CD14-positive monocyte (primary cell): ENCODE measurements around the gene DLGAP1. TPM values are rescaled to one million over a fixed set of nuclear protein-coding genes. Genes with fewer than 3 reads are reported as not detected.

ENCODE experiments used
- DNase-seq, 3 donors: peaks; one replicate each; pipeline ENCODE4 v3.0.0-alpha.2; 2011 to 2022
- H2AFZ ChIP-seq: 2 replicates; pipeline ENCODE4 v1.6.0; 2012; ENCODE audit warnings: mild to moderate bottlenecking, low read depth, low read length, inconsistent platforms; ENCODE audit not compliant: insufficient read depth, poor library complexity, severe bottlenecking
- H3K27ac ChIP-seq, 2 donors: 1 replicate in 1 of 2; 2 replicates in 1 of 2; pipeline ENCODE4 v1.5.1; 2012 to 2013; ENCODE audit warnings: low read length in 2 of 2, control low read depth in 1 of 2, inconsistent platforms in 1 of 2, low read depth in 1 of 2, mild to moderate bottlenecking in 1 of 2
- H3K27me3 ChIP-seq, 2 donors: one replicate each; pipeline versions ENCODE4 v1.6.0 to v1.6.1; 2011 to 2013; ENCODE audit warnings: low read length in 2 of 2; ENCODE audit not compliant: control insufficient read depth in 2 of 2, insufficient read depth in 2 of 2
- H3K36me3 ChIP-seq, 2 donors: replicated peaks in 1 of 2; 1 replicate in 1 of 2; 2 replicates in 1 of 2; pipeline versions ENCODE4 v1.5.1 to v1.6.1; 2012 to 2013; ENCODE audit warnings: low read length in 2 of 2, control low read depth in 1 of 2, inconsistent platforms in 1 of 2, mild to moderate bottlenecking in 1 of 2; ENCODE audit not compliant: insufficient read depth in 2 of 2, control insufficient read depth in 1 of 2
- H3K4me1 ChIP-seq, 2 donors: 1 replicate in 1 of 2; 2 replicates in 1 of 2; pipeline versions ENCODE4 v1.5.1 to v1.6.1; 2012 to 2013; ENCODE audit warnings: low read length in 2 of 2, control low read depth in 1 of 2, inconsistent platforms in 1 of 2, mild to moderate bottlenecking in 1 of 2, moderate library complexity in 1 of 2; ENCODE audit not compliant: insufficient read depth in 2 of 2, control insufficient read depth in 1 of 2
- H3K4me2 ChIP-seq: replicated peaks from 2 replicates; pipeline ENCODE3; 2012; ENCODE audit warnings: low read length, moderate library complexity, mild to moderate bottlenecking; ENCODE audit not compliant: poor library complexity, severe bottlenecking; ENCODE audit errors: extremely low read depth
- H3K4me3 ChIP-seq, 3 experiments: fragments of 200-600 bp in 1 of 3; sonication (generic) in 1 of 3; replicated peaks in 1 of 3; 1 replicate in 2 of 3; 2 replicates in 1 of 3; pipeline ENCODE4 v1.5.1; 2011 to 2013; ENCODE audit warnings: low read length in 3 of 3, mild to moderate bottlenecking in 3 of 3, control low read depth in 2 of 3, low read depth in 2 of 3, inconsistent platforms in 1 of 3, moderate library complexity in 1 of 3
- H3K79me2 ChIP-seq: 2 replicates; pipeline ENCODE4 v1.6.0; 2012; ENCODE audit warnings: mild to moderate bottlenecking, control low read depth, inconsistent platforms, low read length, moderate library complexity; ENCODE audit not compliant: insufficient read depth
- H3K9ac ChIP-seq: 2 replicates; pipeline ENCODE4 v1.6.0; 2017; ENCODE audit warnings: low read length, mild to moderate bottlenecking; ENCODE audit not compliant: insufficient read depth, poor library complexity, severe bottlenecking
- H3K9me3 ChIP-seq, 2 donors: replicated peaks in 1 of 2; 1 replicate in 1 of 2; 2 replicates in 1 of 2; pipeline versions ENCODE4 v1.5.1 to v1.6.1; 2012 to 2013; ENCODE audit warnings: low read length in 2 of 2, control low read depth in 1 of 2; ENCODE audit not compliant: control insufficient read depth in 1 of 2, insufficient read depth in 1 of 2
- H4K20me1 ChIP-seq: 2 replicates; pipeline ENCODE4 v1.6.0; 2012; ENCODE audit warnings: mild to moderate bottlenecking, low read length, control low read depth, moderate library complexity; ENCODE audit not compliant: insufficient read depth
- H3K27ac Mint-ChIP-seq, 7 donors: one replicate each; pipeline ENCODE4 v1.8.0; 2020; ENCODE audit warnings: mild to moderate bottlenecking in 7 of 7, mixed read lengths in 7 of 7, moderate library complexity in 6 of 7, inconsistent platforms in 2 of 7
- H3K27me3 Mint-ChIP-seq, 3 donors: one replicate each; pipeline ENCODE4 v1.8.0; 2021 to 2022; ENCODE audit warnings: low read depth in 3 of 3, mild to moderate bottlenecking in 3 of 3, mixed read lengths in 3 of 3, moderate library complexity in 3 of 3, inconsistent platforms in 1 of 3
- H3K36me3 Mint-ChIP-seq, 2 donors: one replicate each; pipeline ENCODE4 v1.8.0; 2020; ENCODE audit warnings: mixed read lengths in 2 of 2, inconsistent platforms in 1 of 2, mild to moderate bottlenecking in 1 of 2
- H3K4me1 Mint-ChIP-seq: one replicate; pipeline ENCODE4 v1.8.0; 2020; ENCODE audit warnings: mild to moderate bottlenecking, mixed read lengths
- H3K4me3 Mint-ChIP-seq, 2 donors: one replicate each; pipeline ENCODE4 v1.8.0; 2020; ENCODE audit warnings: mild to moderate bottlenecking in 2 of 2, mixed read lengths in 2 of 2, moderate library complexity in 1 of 2
- H3K9me3 Mint-ChIP-seq, 7 donors: one replicate each; pipeline ENCODE4 v1.8.0; 2020 to 2022; ENCODE audit warnings: mixed read lengths in 7 of 7, mild to moderate bottlenecking in 6 of 7, moderate library complexity in 6 of 7, inconsistent platforms in 2 of 7
- WGBS: methylation state at CpG from one replicate; pipeline ENCODE4 v1.1.5; 2013; ENCODE audit warnings: missing lambda C conversion rate; ENCODE audit not compliant: insufficient coverage; 5-methylcytosine and 5-hydroxymethylcytosine counted together
- intact Hi-C, 2 donors: fragments of 100-400 bp; cut with micrococcal nuclease; formaldehyde crosslinking; loops; one replicate each; pipeline versions ENCODE4 v1.15.0 to v1.15.1; 2023
- polyA plus RNA-seq, 3 donors: library from polyadenylated mRNA; depleted of rRNA in 1 of 3; unstranded in 2 of 3; stranded (reverse) in 1 of 3; fragments of 300-500 nt in 2 of 3; fragments of >200 nt in 1 of 3; fragmentation: Illumina TruSeq in 2 of 3; gene quantifications; 1 replicate in 2 of 3; 2 replicates in 1 of 3; pipeline ENCODE4 v1.2.3, GENCODE V29; 2012 to 2021
- TF ChIP-seq, protein P1 (sequence below): fragments of 200-600 bp; IDR thresholded peaks from one replicate; pipeline ENCODE4 v1.8.0; 2022; ENCODE audit warnings: antibody characterized with exemption, mild to moderate bottlenecking

DLGAP1 gene
- polyA plus RNA-seq, 3 donors, result 0.09 to 0.42 TPM; not detected in 1

DNA sequence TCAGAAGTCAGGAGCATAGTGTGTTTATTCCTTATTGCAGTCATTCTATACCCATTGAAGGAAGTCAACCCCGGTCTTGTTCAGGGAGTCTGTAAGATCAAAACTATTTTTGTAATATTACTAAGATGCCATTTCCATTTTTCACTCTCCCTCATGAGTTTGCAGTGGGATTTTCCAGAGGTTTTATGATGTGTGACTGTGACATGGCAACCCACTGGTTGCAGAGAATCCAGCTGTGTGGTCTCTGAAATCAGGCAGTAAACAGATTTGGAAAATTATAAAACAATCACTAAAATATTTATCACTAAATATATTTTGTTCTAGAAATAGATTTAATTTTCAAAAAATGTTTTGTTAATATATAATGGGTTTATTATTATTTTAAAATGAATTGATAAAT is 38.1 kb downstream of the DLGAP1 start:
- intact Hi-C loops, result no loop called here

DNA sequence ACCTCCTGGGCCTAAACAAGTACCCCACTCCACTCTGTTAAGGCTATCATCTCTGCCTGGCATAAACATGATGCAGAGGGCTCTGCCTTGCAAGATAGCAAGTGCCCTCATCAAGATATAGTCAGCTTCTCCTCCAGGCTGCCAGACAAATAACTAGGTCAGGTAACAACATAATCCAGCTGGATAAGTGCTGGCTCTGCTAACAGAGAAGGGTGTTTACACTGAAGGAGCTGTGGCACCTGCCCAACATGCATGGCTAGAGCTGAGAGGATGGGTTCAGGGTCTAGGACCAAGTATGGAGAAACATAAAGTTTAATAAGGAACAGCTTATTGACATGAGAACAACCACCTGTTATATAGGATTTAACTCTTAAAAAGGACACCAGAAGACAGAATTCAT is 42.8 kb downstream of the DLGAP1 start:
- Mint-ChIP-seq H3K4me1 (no peaks in the 10 kb centered on the region), H3K9me3 (peaks cover 0 to 7% (median 2%) of the 10 kb centered on the region in 7 donors), H3K27ac (no peak overlapping the region), H3K27me3 (no peaks in the 10 kb centered on the region), H3K36me3 (no peaks in the 10 kb centered on the region), H3K4me3 (no peak overlapping the region)
- H3K36me3 ChIP-seq, result no peaks in the 10 kb centered on the region
- H3K79me2 ChIP-seq, result no peaks in the 10 kb centered on the region
- H3K9me3 ChIP-seq, result no peaks in the 10 kb centered on the region
- H2AFZ ChIP-seq, result no peak overlapping the region
- H3K4me2 ChIP-seq, result no peak overlapping the region
- H3K4me3 ChIP-seq, result no peak overlapping the region
- H3K4me1 ChIP-seq, result no peaks in the 10 kb centered on the region
- no peak overlapping the region for H3K9ac ChIP-seq
- H3K27me3 ChIP-seq, result no peaks in the 10 kb centered on the region
- no peak for DNase-seq
- intact Hi-C loops, result no loop called here
- TF ChIP-seq, protein P1, sequence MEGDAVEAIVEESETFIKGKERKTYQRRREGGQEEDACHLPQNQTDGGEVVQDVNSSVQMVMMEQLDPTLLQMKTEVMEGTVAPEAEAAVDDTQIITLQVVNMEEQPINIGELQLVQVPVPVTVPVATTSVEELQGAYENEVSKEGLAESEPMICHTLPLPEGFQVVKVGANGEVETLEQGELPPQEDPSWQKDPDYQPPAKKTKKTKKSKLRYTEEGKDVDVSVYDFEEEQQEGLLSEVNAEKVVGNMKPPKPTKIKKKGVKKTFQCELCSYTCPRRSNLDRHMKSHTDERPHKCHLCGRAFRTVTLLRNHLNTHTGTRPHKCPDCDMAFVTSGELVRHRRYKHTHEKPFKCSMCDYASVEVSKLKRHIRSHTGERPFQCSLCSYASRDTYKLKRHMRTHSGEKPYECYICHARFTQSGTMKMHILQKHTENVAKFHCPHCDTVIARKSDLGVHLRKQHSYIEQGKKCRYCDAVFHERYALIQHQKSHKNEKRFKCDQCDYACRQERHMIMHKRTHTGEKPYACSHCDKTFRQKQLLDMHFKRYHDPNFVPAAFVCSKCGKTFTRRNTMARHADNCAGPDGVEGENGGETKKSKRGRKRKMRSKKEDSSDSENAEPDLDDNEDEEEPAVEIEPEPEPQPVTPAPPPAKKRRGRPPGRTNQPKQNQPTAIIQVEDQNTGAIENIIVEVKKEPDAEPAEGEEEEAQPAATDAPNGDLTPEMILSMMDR, result no peak
- H4K20me1 ChIP-seq, result no peaks in the 10 kb centered on the region
- no peak overlapping the region for H3K27ac ChIP-seq

More for the DNA sequence above, 38.1 kb downstream of the DLGAP1 start:
- H3K9me3 Mint-ChIP-seq, result peaks cover 0 to 8% (median 2%) of the 10 kb centered on the region in 7 donors
- DNase-seq, result no peak
- no CpG with 5 or more reads among the region's 1 CpG for WGBS
- Histone ChIP-seq H3K9ac (no peak overlapping the region), H2AFZ (no peak overlapping the region), H3K4me1 (no peaks in the 10 kb centered on the region), H3K79me2 (no peaks in the 10 kb centered on the region), H4K20me1 (no peaks in the 10 kb centered on the region), H3K9me3 (no peaks in the 10 kb centered on the region), H3K4me2 (no peak overlapping the region), H3K36me3 (no peaks in the 10 kb centered on the region), H3K27ac (no peak overlapping the region), H3K27me3 (no peaks in the 10 kb centered on the region), H3K4me3 (no peak overlapping the region)
- no peak overlapping the region for H3K4me3 Mint-ChIP-seq
- H3K27me3 Mint-ChIP-seq, result peaks cover 0 to 2% (median 0%) of the 10 kb centered on the region in 3 donors
- TF ChIP-seq, protein P1, result no peak
- H3K36me3 Mint-ChIP-seq, result no peaks in the 10 kb centered on the region
- no peak overlapping the region for H3K27ac Mint-ChIP-seq
- H3K4me1 Mint-ChIP-seq, result no peaks in the 10 kb centered on the region
